Ovary (tissue), 10 donors: ENCODE results near the gene STAT5A. TPM values are rescaled to one million over a fixed set of nuclear protein-coding genes. Genes with fewer than 3 reads are reported as not detected.
"Not testable (repeated sequence)": the region's sequence is repeated elsewhere in the genome, so short reads cannot be mapped to it uniquely, and the experiment has no call there.

Experiments used
- DNase-seq, 5 donors: peaks; one replicate each; pipeline ENCODE4 v3.0.0-alpha.2; 2019 to 2020
- H3K27ac ChIP-seq, 2 donors: fragments of 200-600 bp; one replicate each; pipeline versions ENCODE4 v1.5.1 to v1.8.0; 2019 to 2022
- H3K27me3 ChIP-seq: fragments of 200-600 bp; one replicate; pipeline ENCODE4 v1.8.0; 2022
- H3K36me3 ChIP-seq: fragments of 200-600 bp; sonication (generic); one replicate; pipeline ENCODE4 v1.5.1; 2019
- H3K4me1 ChIP-seq: one replicate; pipeline ENCODE4 v1.8.1; 2013; ENCODE audit warnings: mild to moderate bottlenecking, moderate library complexity; ENCODE audit not compliant: insufficient read depth
- H3K4me3 ChIP-seq: fragments of 200-600 bp; sonication (generic); one replicate; pipeline ENCODE4 v1.5.1; 2017
- H3K9me3 ChIP-seq, 2 donors: fragments of 200-600 bp in 1 of 2; sonication (generic) in 1 of 2; one replicate each; pipeline versions ENCODE4 v1.5.1 to v1.8.1; 2013 to 2019; ENCODE audit warnings: mild to moderate bottlenecking in 1 of 2, moderate library complexity in 1 of 2
- EP300 ChIP-seq: sonication (generic); formaldehyde crosslinking; IDR thresholded peaks from one replicate; pipeline ENCODE4 v1.6.1; 2017; ENCODE audit warnings: antibody characterized with exemption
- POLR2A ChIP-seq: fragments of 450-650 bp; IDR thresholded peaks from one replicate; pipeline ENCODE4 v1.6.1; 2017; ENCODE audit warnings: antibody characterized with exemption, mild to moderate bottlenecking, moderate library complexity
- WGBS, 3 donors: extraction: QIAGEN DNeasy Blood & Tissue Kit in 1 of 3; methylation state at CpG; one replicate each; pipeline versions ENCODE4 v1.1.5 to v1.1.7; 2013 to 2017; 5-methylcytosine and 5-hydroxymethylcytosine counted together
- intact Hi-C, 4 donors: fragments of 100-400 bp; cut with DNase I; formaldehyde crosslinking; loops; one replicate each; pipeline versions ENCODE4 v1.11.0 to v1.15.1; 2022 to 2023
- long read RNA-seq, 3 donors: library from polyadenylated mRNA in 2 of 3; unstranded in 2 of 3; transcript quantifications; one replicate each; pipeline ENCODE4 v2.0.0 and lab custom pipeline, GENCODE V29; 2021 to 2026
- polyA plus RNA-seq, 2 donors: library from polyadenylated mRNA; stranded (reverse); fragments of 200-250 nt in 1 of 2; fragments of 350-450 nt in 1 of 2; fragmentation: Illumina TruSeq in 1 of 2; extraction: RNeasy Lipid Tissue Mini Kit (QIAGEN cat#74804) in 1 of 2; gene quantifications; one replicate each; pipeline ENCODE4 v1.2.3, GENCODE V29; 2013 to 2014
- total RNA-seq, 7 donors: library from RNA; depleted of rRNA in 2 of 7; stranded (reverse); fragments of >200 nt in 2 of 7; fragmentation: NEBNext Ultra II Directional in 3 of 7; extraction: Animal tissue kit (Norgen Biotek cat#: 25700) in 3 of 7; gene quantifications; one replicate each; pipeline versions ENCODE4 v1.1.0 to v1.2.4, GENCODE V29; 2016 to 2023
- TF ChIP-seq, protein P1 (sequence below), 3 donors: fragments of 450-650 bp in 2 of 3; fragments of 200-600 bp in 1 of 3; IDR thresholded peaks; one replicate each; pipeline versions ENCODE4 v1.5.1 to v1.8.0; 2016 to 2022; ENCODE audit warnings: antibody characterized with exemption in 3 of 3, mild to moderate bottlenecking in 1 of 3
- donor health status: DM: no; HTN: no; CAD: no; lungs with moderate emphysema.
- donor health status: DM: no; HTN: no; CAD: no.
- donor health status: Bipolar disorder and iron deficiency.
- donor health status: DM: yes; HTN: yes; CAD: no.
- donor health status: DM: no; HTN: no; CAD: no.
- donor health status: DM: yes; HTN: yes; CAD: no.

STAT5A gene
- 10 to 100 TPM; 43.1 to 82.8 (median 51.6) TPM for total RNA-seq
- polyA plus RNA-seq, result 10 to 100 TPM; 19.5 to 22.2 TPM
- long read RNA-seq, donor 1, transcript STAT5A-211 (19 exons, 3,318 nt), result major isoform, 23 of 118 reads
- long read RNA-seq, donor 1, transcript STAT5A-203 (7 exons, 893 nt), result minor isoform, 8 of 118 reads
- long read RNA-seq, donor 1, transcript STAT5A-207 (18 exons, 3,086 nt), result minor isoform, 5 of 118 reads
- long read RNA-seq, donor 1, partial matches to known transcripts, result 65 of 118 reads
- long read RNA-seq, donor 1, other reads (novel, unspliced or antisense), result 16 of 118 reads
- long read RNA-seq, donor 2, partial matches to known transcripts, result 0 of 1 reads
- long read RNA-seq, donor 2, other reads (novel, unspliced or antisense), result 0 of 1 reads
- long read RNA-seq, donor 3, transcript STAT5A-211 (19 exons, 3,318 nt), result major isoform, 86 of 154 reads
- long read RNA-seq, donor 3, partial matches to known transcripts, result 29 of 154 reads
- long read RNA-seq, donor 3, other reads (novel, unspliced or antisense), result 32 of 154 reads

DNA sequence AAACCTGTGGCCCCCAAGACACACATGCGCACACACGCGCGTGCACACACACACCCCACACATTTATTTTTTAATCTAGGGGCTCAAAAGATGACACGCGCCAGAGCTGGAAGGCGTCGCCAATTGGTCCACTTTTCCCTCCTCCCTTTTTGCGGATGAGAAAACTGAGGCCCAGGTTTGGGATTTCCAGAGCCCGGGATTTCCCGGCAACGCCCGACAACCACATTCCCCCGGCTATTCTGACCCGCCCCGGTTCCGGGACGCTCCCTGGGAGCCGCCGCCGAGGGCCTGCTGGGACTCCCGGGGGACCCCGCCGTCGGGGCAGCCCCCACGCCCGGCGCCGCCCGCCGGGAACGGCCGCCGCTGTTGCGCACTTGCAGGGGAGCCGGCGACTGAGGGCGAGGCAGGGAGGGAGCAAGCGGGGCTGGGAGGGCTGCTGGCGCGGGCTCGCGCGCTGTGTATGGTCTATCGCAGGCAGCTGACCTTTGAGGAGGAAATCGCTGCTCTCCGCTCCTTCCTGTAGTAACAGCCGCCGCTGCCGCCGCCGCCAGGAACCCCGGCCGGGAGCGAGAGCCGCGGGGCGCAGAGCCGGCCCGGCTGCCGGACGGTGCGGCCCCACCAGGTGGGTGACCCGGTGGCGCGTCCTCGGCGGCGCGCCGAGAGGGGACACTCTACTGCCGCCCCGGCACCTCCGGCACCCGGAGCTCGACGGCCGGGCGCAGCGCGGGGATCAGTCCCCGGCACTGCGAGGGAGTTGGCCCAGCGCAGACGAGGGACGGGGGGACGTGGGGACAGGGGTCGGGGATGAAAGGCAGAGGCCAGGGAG lies at the start of gene STAT5A:
Gene STAT5A, plus strand, starts transcription at position 522 of the 826 bp plus-strand sequence. CDS start 914 bp downstream, outside the sequence.
- WGBS, 3 donors, result 2 to 4% (median 4%) methylated on average over 52 to 88 of the region's 88 CpGs
- Histone ChIP-seq H3K27me3 (no peaks in the 10 kb centered on the region), H3K9me3 (no peaks in the 10 kb centered on the region), H3K36me3 (no peaks in the 10 kb centered on the region), H3K27ac (peak within 1 kb of the TSS; percentile 70 to 87), H3K4me3 (peak within 1 kb of the TSS; percentile 70), H3K4me1 (peaks cover 14% of the 10 kb centered on the region)
- TF ChIP-seq POLR2A (peak; percentile 77), EP300 (no peak)
- TF ChIP-seq, protein P1, sequence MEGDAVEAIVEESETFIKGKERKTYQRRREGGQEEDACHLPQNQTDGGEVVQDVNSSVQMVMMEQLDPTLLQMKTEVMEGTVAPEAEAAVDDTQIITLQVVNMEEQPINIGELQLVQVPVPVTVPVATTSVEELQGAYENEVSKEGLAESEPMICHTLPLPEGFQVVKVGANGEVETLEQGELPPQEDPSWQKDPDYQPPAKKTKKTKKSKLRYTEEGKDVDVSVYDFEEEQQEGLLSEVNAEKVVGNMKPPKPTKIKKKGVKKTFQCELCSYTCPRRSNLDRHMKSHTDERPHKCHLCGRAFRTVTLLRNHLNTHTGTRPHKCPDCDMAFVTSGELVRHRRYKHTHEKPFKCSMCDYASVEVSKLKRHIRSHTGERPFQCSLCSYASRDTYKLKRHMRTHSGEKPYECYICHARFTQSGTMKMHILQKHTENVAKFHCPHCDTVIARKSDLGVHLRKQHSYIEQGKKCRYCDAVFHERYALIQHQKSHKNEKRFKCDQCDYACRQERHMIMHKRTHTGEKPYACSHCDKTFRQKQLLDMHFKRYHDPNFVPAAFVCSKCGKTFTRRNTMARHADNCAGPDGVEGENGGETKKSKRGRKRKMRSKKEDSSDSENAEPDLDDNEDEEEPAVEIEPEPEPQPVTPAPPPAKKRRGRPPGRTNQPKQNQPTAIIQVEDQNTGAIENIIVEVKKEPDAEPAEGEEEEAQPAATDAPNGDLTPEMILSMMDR (IDR thresholded peaks at IDR 0.05), result no peak
- intact Hi-C loops, result loop anchor here in 1 of 4 donors (5.0 kb wide), 1 partner anchor 1349 kb away; no protein-coding TSS in a partner anchor
- DNase-seq, result peak; percentile 89 to 92 (median 90)

DNA sequence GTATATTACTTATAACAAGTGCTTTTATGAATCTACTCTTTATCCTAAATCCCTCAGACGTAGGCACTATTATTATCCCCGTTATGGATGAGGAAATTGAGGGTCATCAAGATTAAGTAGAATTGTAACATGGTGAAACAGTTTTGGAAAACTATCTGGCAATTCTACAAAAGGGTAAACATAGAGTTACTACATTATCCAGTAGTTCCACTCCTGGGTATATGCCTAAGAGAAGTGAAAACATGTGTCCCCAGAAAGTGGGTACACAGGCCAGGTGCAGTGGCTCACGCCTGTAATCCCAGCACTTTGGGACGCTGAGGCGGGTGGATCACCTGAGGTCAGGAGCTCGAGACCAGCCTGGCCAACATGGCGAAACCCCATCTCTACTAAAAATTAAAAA lies 48.7 kb upstream of the STAT5A start:
- peaks cover 10% of the 10 kb centered on the region for H3K4me1 ChIP-seq
- DNase-seq, H3K27ac ChIP-seq, H3K9me3 ChIP-seq, H3K4me3 ChIP-seq, H3K36me3 ChIP-seq, H3K27me3 ChIP-seq, intact Hi-C loops: not testable (repeated sequence)
- WGBS, 3 donors, result 83 to 87% (median 87%) methylated on average over 7 of the region's 7 CpGs

DNA sequence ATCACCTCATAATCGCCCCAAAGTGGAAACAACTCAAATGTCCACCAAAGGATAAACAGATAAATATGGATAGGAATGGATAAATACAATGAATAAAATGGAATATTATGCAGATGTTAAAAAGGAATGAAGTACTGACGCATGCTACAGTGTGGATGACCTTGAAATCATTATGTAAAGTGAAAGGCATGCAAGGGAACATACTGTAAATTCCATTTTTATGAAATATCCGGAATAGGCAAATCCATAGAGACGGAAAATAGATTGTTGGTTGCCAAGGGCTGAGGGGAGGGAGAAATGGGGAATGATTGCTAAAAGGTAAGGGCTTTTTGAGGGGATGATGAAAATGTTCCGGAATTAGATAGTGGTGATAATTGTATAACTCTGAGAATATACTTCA lies 48.1 kb upstream of the STAT5A start:
- DNase-seq, result no peak
- Histone ChIP-seq H3K4me1 (peaks cover 12% of the 10 kb centered on the region), H3K9me3 (no peaks in the 10 kb centered on the region), H3K4me3 (no peak overlapping the region), H3K27ac (no peak overlapping the region), H3K36me3 (no peaks in the 10 kb centered on the region), H3K27me3 (no peaks in the 10 kb centered on the region)
- no peak for TF ChIP-seq POLR2A
- TF ChIP-seq, protein P1 (IDR thresholded peaks at IDR 0.05), result no peak
- no peak for TF ChIP-seq EP300
- 66 to 75% (median 67%) methylated on average over 5 of the region's 5 CpGs for WGBS, 3 donors
- intact Hi-C loops, result no loop called here

DNA sequence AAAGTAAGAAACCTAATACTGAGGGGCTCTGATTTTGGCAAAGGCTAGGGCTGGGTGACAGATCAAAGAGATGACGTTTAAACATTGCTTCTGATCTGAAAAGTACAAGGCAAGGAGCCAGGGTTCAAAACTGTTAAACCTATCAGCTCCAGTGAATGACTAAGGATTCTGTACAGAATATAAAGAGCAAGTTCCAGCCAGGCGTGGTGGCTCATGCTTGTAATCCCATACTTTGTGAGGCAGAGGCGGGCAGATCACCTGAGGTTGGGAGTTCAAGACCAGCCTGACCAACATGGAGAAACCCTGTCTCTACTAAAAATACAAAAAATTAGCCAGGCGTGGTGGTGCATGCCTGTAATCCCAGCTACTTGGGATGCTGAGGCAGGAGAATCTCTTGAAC lies 47.4 kb upstream of the STAT5A start:
- H3K27ac ChIP-seq, intact Hi-C loops, H3K9me3 ChIP-seq, DNase-seq, H3K36me3 ChIP-seq, H3K4me3 ChIP-seq, H3K27me3 ChIP-seq: not testable (repeated sequence)
- peaks cover 15% of the 10 kb centered on the region for H3K4me1 ChIP-seq
- 77 to 82% (median 81%) methylated on average over 4 of the region's 4 CpGs for WGBS, 3 donors

DNA sequence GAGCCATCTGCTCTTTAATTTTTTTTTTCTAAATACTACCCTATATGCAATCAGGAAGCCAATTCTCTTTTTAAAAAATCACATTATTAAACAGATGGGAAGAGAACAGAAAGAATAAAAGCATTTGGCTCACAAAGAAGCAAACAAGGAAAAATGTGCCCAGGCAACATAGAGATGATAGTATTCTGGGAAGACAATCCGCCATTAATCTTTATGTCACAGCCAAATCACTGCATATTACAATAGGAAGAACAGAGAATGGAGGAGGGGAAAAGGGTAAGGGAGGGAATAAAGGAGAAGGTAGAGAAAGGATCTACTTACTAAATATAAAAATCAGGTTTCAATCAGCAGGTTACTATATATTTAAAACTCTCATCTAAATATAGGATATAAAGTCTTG lies 46.4 kb upstream of the STAT5A start:
- TF ChIP-seq, protein P1 (IDR thresholded peaks at IDR 0.05), result no peak
- no peak for TF ChIP-seq EP300
- no peak for TF ChIP-seq POLR2A
- H3K9me3 ChIP-seq, result no peaks in the 10 kb centered on the region
- H3K36me3 ChIP-seq, result no peaks in the 10 kb centered on the region
- no peaks in the 10 kb centered on the region for H3K27me3 ChIP-seq
- no peak overlapping the region for H3K4me3 ChIP-seq
- WGBS, 3 donors, result 89 to 96% (median 92%) methylated on average over 1 of the region's 1 CpG
- no peak overlapping the region for H3K27ac ChIP-seq
- H3K4me1 ChIP-seq, result peaks cover 12% of the 10 kb centered on the region
- intact Hi-C loops, result no loop called here
- DNase-seq, result no peak
